GM12878 (cell line): Measurements from ENCODE around the gene STRBP. TPM values are rescaled to one million over a fixed set of nuclear protein-coding genes. Genes with fewer than 3 reads are reported as not detected.
"Not testable (repeated sequence)": the region's sequence is repeated elsewhere in the genome, so short reads cannot be mapped to it uniquely, and the experiment has no call there.

Experiments used
- ATAC-seq: fragments of 200-7000 bp; cut with Tn5 transposase; 3 replicates; pipeline ENCODE4 v1.9.1; 2020; ENCODE audit warnings: mild to moderate bottlenecking, moderate library complexity
- BruUV-seq: library from RNA; stranded (reverse); fragments of 400-500 nt; replicated peaks from 2 replicates; lab custom pipeline; 2021; lab: Mats Ljungman, UMichigan
- CTCF ChIA-PET: fragments of 300-600 bp; sonication (Branson Sonifier 250); formaldehyde crosslinking; extraction: SDS; loops from one replicate; lab custom pipeline; 2021; ENCODE audit warnings: inconsistent platforms; lab: Yijun Ruan, JAX
- POLR2A ChIA-PET: fragments of 350-600 bp; formaldehyde crosslinking; extraction: SDS; loops from one replicate; lab custom pipeline; 2021; ENCODE audit warnings: inconsistent platforms; lab: Charles Lee
- RAD21 ChIA-PET: fragments of 300-600 bp; sonication (Branson Sonifier 250); formaldehyde crosslinking; loops from one replicate; lab custom pipeline; 2023; ENCODE audit warnings: antibody characterized with exemption; ENCODE audit not compliant: unreplicated experiment; lab: Charles Lee
- SMC1A ChIA-PET: fragments of 300-600 bp; sonication (Branson Sonifier 250); formaldehyde crosslinking; loops from one replicate; lab custom pipeline; 2023; ENCODE audit not compliant: unreplicated experiment, uncharacterized antibody; lab: Charles Lee
- DNase-seq: peaks from one replicate; pipeline ENCODE4 v3.0.0-alpha.2; 2011; ENCODE audit warnings: low read depth, low spot score
- FAIRE-seq: peaks from 3 replicates; lab custom pipeline; 2011; peaks lifted over from hg19 to GRCh38; lab: Jason Lieb, UNC
- H2AFZ ChIP-seq: 2 replicates; pipeline ENCODE4 v1.6.0; 2011; ENCODE audit warnings: low read depth, low read length, control low read depth; ENCODE audit not compliant: control insufficient read depth
- H3K27ac ChIP-seq: 2 replicates; pipeline ENCODE4 v1.5.1; 2011; ENCODE audit warnings: control low read depth; ENCODE audit not compliant: control insufficient read depth, insufficient read depth
- H3K27me3 ChIP-seq, 2 experiments: replicated peaks in 1 of 2; 2 replicates each; pipeline versions ENCODE4 v1.6.0 to v1.6.1; 2011; ENCODE audit warnings: low read length in 1 of 2; ENCODE audit not compliant: control insufficient read depth in 2 of 2, insufficient read depth in 2 of 2
- H3K36me3 ChIP-seq, 2 experiments: 2 replicates each; pipeline ENCODE4 v1.5.1; 2011; ENCODE audit warnings: low read length in 1 of 2; ENCODE audit not compliant: control insufficient read depth in 2 of 2, insufficient read depth in 2 of 2
- H3K4me1 ChIP-seq: 2 replicates; pipeline ENCODE4 v1.6.1; 2011; ENCODE audit warnings: mild to moderate bottlenecking, low read length, moderate library complexity, mixed read lengths; ENCODE audit not compliant: control insufficient read depth, insufficient read depth
- H3K4me2 ChIP-seq: 2 replicates; pipeline ENCODE4 v1.6.0; 2011; ENCODE audit warnings: control low read depth; ENCODE audit not compliant: control insufficient read depth, insufficient read depth
- H3K4me3 ChIP-seq: fragments of 200-600 bp; sonication (generic); 2 replicates; pipeline ENCODE4 v1.5.1; 2016
- H3K79me2 ChIP-seq: 2 replicates; pipeline ENCODE4 v1.6.0; 2011; ENCODE audit warnings: low read length; ENCODE audit not compliant: control insufficient read depth, insufficient read depth
- H3K9ac ChIP-seq: 2 replicates; pipeline ENCODE4 v1.8.0; 2011; ENCODE audit warnings: low read length, control low read depth, mixed read lengths; ENCODE audit not compliant: control insufficient read depth, insufficient read depth
- H3K9me3 ChIP-seq: replicated peaks from 3 replicates; pipeline ENCODE4 v1.5.1; 2011; ENCODE audit warnings: mild to moderate bottlenecking, low read length; ENCODE audit not compliant: control insufficient read depth, insufficient read depth
- H4K20me1 ChIP-seq: 2 replicates; pipeline ENCODE4 v1.6.0; 2011; ENCODE audit not compliant: control insufficient read depth, insufficient read depth
- BCLAF1 ChIP-seq: fragments of 450-650 bp; IDR thresholded peaks from 2 replicates; pipeline ENCODE4 v1.6.1; 2017; ENCODE audit warnings: antibody characterized with exemption, mild to moderate bottlenecking, moderate library complexity
- JUNB ChIP-seq: IDR thresholded peaks from 2 replicates; pipeline ENCODE4 v1.6.1; 2016; ENCODE audit warnings: antibody characterized with exemption, mild to moderate bottlenecking
- MYC ChIP-seq: IDR thresholded peaks from 2 replicates; pipeline ENCODE4 v1.6.1; 2011; ENCODE audit warnings: mild to moderate bottlenecking, low read length, moderate library complexity, inconsistent platforms; ENCODE audit not compliant: insufficient read depth, insufficient replicate concordance, insufficient read length, severe bottlenecking
- PAX5 ChIP-seq: IDR thresholded peaks from 2 replicates; pipeline ENCODE4 v1.6.1; 2011; ENCODE audit warnings: low read depth, low read length, borderline replicate concordance
- PML ChIP-seq: IDR thresholded peaks from 2 replicates; pipeline ENCODE4 v1.6.1; 2012; ENCODE audit warnings: low read length, inconsistent platforms
- WGBS: methylation state at CpG from one replicate; pipeline ENCODE4 v1.1.6; 2016; ENCODE audit warnings: low lambda C conversion rate; ENCODE audit not compliant: insufficient replicate concordance, insufficient coverage; ENCODE audit errors: missing lambda C conversion rate; 5-methylcytosine and 5-hydroxymethylcytosine counted together
- in situ Hi-C: fragments of 300-500 bp; cut with MboI; formaldehyde crosslinking; loops from 9 replicates; pipeline ENCODE4 v1.14.3; 2018; ENCODE audit warnings: mixed read lengths
- intact Hi-C: fragments of 100-400 bp; cut with micrococcal nuclease; formaldehyde crosslinking; loops from one replicate; pipeline ENCODE4 v1.14.2; 2022; ENCODE audit not compliant: unreplicated experiment
- polyA plus RNA-seq, 11 experiments: library from polyadenylated mRNA; depleted of rRNA in 4 of 11; unstranded in 6 of 11; stranded (reverse) in 5 of 11; fragments of >200 nt; fragmentation: Nextera tagmentation in 4 of 11; fragmentation: Illumina TruSeq in 1 of 11; extraction: Ambion mirVana in 4 of 11; extraction: Trizol in 1 of 11; gene quantifications; 1 replicate in 1 of 11; 2 replicates in 10 of 11; pipeline versions ENCODE4 v1.2.1 to v1.2.3, GENCODE V29; 2011 to 2016; ENCODE audit warnings: inconsistent platforms in 2 of 11, missing spikeins in 2 of 11, low read depth in 1 of 11
- total RNA-seq, 4 experiments: library from RNA; depleted of rRNA in 3 of 4; stranded (reverse); fragments of >200 nt in 3 of 4; fragmentation: Illumina TruSeq in 1 of 4; extraction: Trizol in 1 of 4; gene quantifications; 2 replicates each; pipeline versions ENCODE4 v1.2.1 to v1.2.3, GENCODE V29; 2013 to 2021

The STRBP gene
- total and polyA plus RNA-seq, 10 of the 15 experiments (the other 5 are each of a cell fraction or from before 2014, with no cell fraction given): 31.0 to 96.8 (median 71.4) TPM

GRCh38 chr9:123201083-123201482 lies 67.3 kb downstream of the STRBP start (continued):
- no peak for TF ChIP-seq BCLAF1
- no peak for TF ChIP-seq JUNB
- no peak for TF ChIP-seq MYC
- no peak for TF ChIP-seq PAX5
- no peak for TF ChIP-seq PML
- TF ChIP-seq, all 136 proteins: peak for 0

- H4K20me1 ChIP-seq, H3K4me1 ChIP-seq, H3K27me3 ChIP-seq, BruUV-seq, H3K36me3 ChIP-seq, H3K27ac ChIP-seq, H3K4me3 ChIP-seq, H3K9ac ChIP-seq, intact Hi-C loops, H2AFZ ChIP-seq, RAD21 ChIA-PET, ATAC-seq, DNase-seq, in situ Hi-C loops, H3K9me3 ChIP-seq, FAIRE-seq, H3K4me2 ChIP-seq, H3K79me2 ChIP-seq: not testable (repeated sequence)
- WGBS: 100% methylated on average over 13 of the region's 13 CpGs
- ChIA-PET SMC1A (interaction anchor here (0.9 to 1.4 kb wide), 4 partner anchors 9 to 28 kb away, joined by 3 to 5 read pairs (median 4); no protein-coding TSS in a partner anchor), CTCF (interaction anchor here (0.7 to 0.9 kb wide), 2 partner anchors 17 to 116 kb away, joined by 3 read pairs; no protein-coding TSS in a partner anchor), POLR2A (interaction anchor here (0.6 kb wide), 1 partner anchor 10 kb away, joined by 3 read pairs; no protein-coding TSS in a partner anchor)
Observed at GRCh38 chr9:123200469-123200868, 67.9 kb downstream of the STRBP start.
